Activated naive CD4-positive, alpha-beta T cell treated with anti-CD3 and anti-CD28 coated beads for 36 hours (primary cell): ENCODE results near the gene TAS2R30. TPM values are rescaled to one million over a fixed set of nuclear protein-coding genes. Genes with fewer than 3 reads are reported as not detected.

ENCODE experiments used
- CTCF ChIA-PET: fragments of 350-600 bp; sonication (Branson Sonifier 250); formaldehyde crosslinking; loops from one replicate; lab custom pipeline; 2021; ENCODE audit warnings: antibody characterized with exemption; lab: Charles Lee
- DNase-seq: peaks from one replicate; pipeline ENCODE4 v3.0.0-alpha.2; 2020
- H3K27ac Mint-ChIP-seq: one replicate; pipeline ENCODE4 v1.8.0; 2021; ENCODE audit warnings: mild to moderate bottlenecking, mixed read lengths
- H3K27me3 Mint-ChIP-seq: one replicate; pipeline ENCODE4 v1.8.0; 2021; ENCODE audit warnings: low read depth, mixed read lengths
- H3K36me3 Mint-ChIP-seq: one replicate; pipeline ENCODE4 v1.8.0; 2021; ENCODE audit warnings: low read depth, mixed read lengths
- H3K4me1 Mint-ChIP-seq: one replicate; pipeline ENCODE4 v1.8.0; 2021; ENCODE audit warnings: low read depth, mixed read lengths
- H3K4me3 Mint-ChIP-seq: one replicate; pipeline ENCODE4 v1.8.0; 2021; ENCODE audit warnings: mild to moderate bottlenecking, moderate library complexity, mixed read lengths
- H3K9me3 Mint-ChIP-seq: one replicate; pipeline ENCODE4 v1.8.0; 2021; ENCODE audit warnings: mixed read lengths
- intact Hi-C: fragments of 100-400 bp; cut with micrococcal nuclease; formaldehyde crosslinking; loops from one replicate; pipeline ENCODE4 v1.15.1; 2023
- total RNA-seq, 2 experiments: library from RNA; stranded (reverse); gene quantifications; one replicate each; pipeline ENCODE4 v1.2.3, GENCODE V29; 2021

Gene TAS2R30
- total RNA-seq, result 1 to 10 TPM; 1.5 to 1.6 TPM

DNA sequence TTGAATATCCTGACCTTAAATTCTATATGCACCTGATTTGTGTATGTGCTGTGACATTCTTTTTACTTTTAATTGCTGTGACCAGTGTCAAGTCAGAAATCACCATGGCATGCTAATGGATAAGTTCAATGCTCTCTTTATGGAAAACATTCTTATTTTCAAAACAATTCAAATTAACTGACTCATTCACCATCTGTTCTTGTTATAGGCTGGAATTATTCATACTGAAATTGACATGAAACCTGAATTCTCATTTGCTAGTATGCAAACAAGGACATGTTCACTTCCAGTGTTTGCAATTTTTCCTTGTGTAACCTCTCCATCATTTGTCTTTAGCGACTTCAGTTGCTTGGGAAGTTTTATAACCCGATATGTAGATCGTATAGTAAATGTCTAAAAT, at the start of gene TAS2R30:
Gene TAS2R30 (minus strand): TSS at position 340 of the 400 bp plus-strand sequence. CDS start 400 bp downstream, outside the sequence.
- Mint-ChIP-seq H3K27ac (no peak within 1 kb of the TSS), H3K36me3 (peaks cover 16% of the 10 kb centered on the region), H3K4me1 (peaks cover 27% of the 10 kb centered on the region), H3K4me3 (no peak within 1 kb of the TSS), H3K9me3 (no peaks in the 10 kb centered on the region), H3K27me3 (no peaks in the 10 kb centered on the region)
- CTCF ChIA-PET, result no interaction called here
- no peak for DNase-seq
- intact Hi-C loops, result no loop called here

DNA sequence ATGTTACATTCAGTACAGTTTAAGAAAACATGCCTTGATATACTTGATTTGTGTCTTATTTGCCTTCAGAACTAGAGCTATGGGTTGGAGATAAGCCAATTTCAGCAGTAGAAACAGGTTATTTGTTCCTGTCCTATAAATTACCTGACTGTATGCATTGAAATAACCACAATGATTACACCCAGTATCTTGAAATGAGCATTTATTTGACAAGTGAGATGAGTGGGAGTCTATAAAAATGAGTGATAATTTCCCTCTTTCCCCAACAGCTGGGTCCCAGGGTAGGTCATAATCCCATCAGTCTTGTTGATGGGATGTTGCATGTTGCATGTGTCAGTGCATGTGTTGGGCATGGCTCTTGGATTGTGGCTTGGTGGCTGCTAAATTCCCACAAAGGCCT, 48.6 kb upstream of the TAS2R30 start:
- CTCF ChIA-PET, result no interaction called here
- no peaks in the 10 kb centered on the region for H3K9me3 Mint-ChIP-seq
- H3K36me3 Mint-ChIP-seq, result no peaks in the 10 kb centered on the region
- intact Hi-C loops, result no loop called here
- no peaks in the 10 kb centered on the region for H3K27me3 Mint-ChIP-seq
- DNase-seq, result no peak
- peaks cover 4% of the 10 kb centered on the region for H3K4me1 Mint-ChIP-seq
- H3K27ac Mint-ChIP-seq, result no peak overlapping the region
- H3K4me3 Mint-ChIP-seq, result no peak overlapping the region

- H3K4me1 Mint-ChIP-seq, result peaks cover 4% of the 10 kb centered on the region
- CTCF ChIA-PET, result no interaction called here
- no peaks in the 10 kb centered on the region for H3K9me3 Mint-ChIP-seq
- H3K4me3 Mint-ChIP-seq, result no peak overlapping the region
- no peak for DNase-seq
- intact Hi-C loops, result no loop called here
- no peaks in the 10 kb centered on the region for H3K36me3 Mint-ChIP-seq
- no peaks in the 10 kb centered on the region for H3K27me3 Mint-ChIP-seq
- no peak overlapping the region for H3K27ac Mint-ChIP-seq
Measured at GRCh38 chr12:11182529-11182928, 48.1 kb upstream of the TAS2R30 start.

DNA sequence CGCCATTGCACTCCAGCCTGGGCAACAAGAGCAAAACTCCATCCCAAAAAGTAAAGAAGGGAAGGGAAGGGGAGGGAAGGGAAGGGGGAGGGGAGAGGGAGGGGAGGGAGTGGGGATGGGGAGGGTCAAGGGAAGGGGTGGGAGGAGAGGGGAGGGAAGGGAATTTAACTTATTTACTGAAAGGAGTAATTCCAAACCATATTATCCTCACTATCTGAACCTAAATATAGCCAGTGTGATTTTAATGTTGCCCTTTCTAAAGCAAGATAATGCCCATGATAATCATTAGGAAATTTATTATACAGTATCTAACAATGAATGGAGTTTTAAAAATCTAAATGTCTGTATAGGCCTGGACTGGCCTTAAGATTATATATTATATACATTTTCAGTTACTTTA, 43.8 kb upstream of the TAS2R30 start:
- H3K4me1 Mint-ChIP-seq, result peaks cover 5% of the 10 kb centered on the region
- CTCF ChIA-PET, result no interaction called here
- H3K27me3 Mint-ChIP-seq, result no peaks in the 10 kb centered on the region
- H3K36me3 Mint-ChIP-seq, result peaks cover 6% of the 10 kb centered on the region
- H3K27ac Mint-ChIP-seq, result no peak overlapping the region
- no peak for DNase-seq
- H3K9me3 Mint-ChIP-seq, result no peaks in the 10 kb centered on the region
- intact Hi-C loops, result loop anchor here (10.0 kb wide), 1 partner anchor 423 kb away; no protein-coding TSS in a partner anchor
- no peak overlapping the region for H3K4me3 Mint-ChIP-seq

DNA sequence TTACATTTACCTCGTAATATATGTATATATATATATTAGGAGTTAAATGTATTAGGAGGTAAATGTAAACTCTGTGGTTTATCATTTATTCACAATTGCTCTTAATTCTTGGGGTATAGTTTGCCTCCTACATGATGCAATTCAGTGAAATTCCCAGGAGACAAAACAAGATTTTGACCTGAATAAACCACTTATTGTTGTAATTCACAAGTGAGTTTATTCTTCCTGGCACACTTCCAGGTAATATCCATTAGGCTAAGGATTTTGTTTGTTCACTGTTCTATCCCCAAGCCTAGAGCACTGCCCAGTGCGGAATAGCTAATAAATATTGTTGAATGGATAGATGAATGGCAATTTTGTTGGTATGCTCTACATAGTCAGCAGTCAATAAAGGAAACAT, 39.6 kb upstream of the TAS2R30 start:
- intact Hi-C loops, result loop anchor here (5.0 to 10.0 kb wide), 3 partner anchors 419 to 872 kb away; no protein-coding TSS in a partner anchor
- Mint-ChIP-seq H3K36me3 (peaks cover 15% of the 10 kb centered on the region), H3K4me1 (peaks cover 26% of the 10 kb centered on the region), H3K4me3 (no peak overlapping the region), H3K27me3 (no peaks in the 10 kb centered on the region), H3K27ac (no peak overlapping the region), H3K9me3 (no peaks in the 10 kb centered on the region)
- CTCF ChIA-PET, result interaction anchor here (0.7 kb wide), 1 partner anchor 526 kb away, joined by 4 read pairs; no protein-coding TSS in a partner anchor
- DNase-seq, result no peak

DNA sequence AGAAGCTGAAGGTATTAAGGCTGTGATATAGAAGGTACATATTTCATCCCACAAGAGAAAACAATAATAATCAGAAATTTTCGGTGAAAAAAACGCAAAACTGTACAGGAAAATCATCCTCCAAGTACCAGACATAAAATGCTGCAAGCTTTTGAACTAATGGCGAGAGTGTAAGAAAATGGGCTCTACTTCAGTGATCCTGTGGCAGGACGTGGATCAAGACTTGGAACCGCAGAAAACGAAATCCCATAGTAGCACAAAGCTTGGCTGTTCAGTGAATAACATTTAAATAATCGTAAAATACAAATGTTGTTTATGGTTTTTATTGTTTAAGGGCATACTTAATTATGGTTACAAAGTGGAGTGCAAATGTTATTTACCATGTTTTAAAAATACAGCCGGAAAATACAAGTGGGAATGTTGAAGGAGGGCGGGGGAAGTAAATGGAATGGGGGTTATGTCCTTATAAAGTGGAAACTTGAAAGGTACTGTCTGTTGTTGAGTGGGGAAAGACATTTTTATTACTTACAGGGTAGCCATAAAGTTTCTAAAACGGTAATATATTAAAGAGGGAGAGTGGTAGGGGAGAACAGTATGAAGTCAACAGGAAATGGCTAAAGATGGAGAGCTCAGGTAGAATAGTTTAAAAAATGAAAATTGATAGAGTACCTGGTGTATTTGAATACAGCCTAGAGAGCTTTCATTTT, 37.7 kb upstream of the TAS2R30 start:
- no peaks in the 10 kb centered on the region for H3K9me3 Mint-ChIP-seq
- H3K27ac Mint-ChIP-seq, result peak overlapping the region; percentile 99
- peaks cover 17% of the 10 kb centered on the region for H3K36me3 Mint-ChIP-seq
- intact Hi-C loops, result loop anchor here (1.0 to 10.0 kb wide), 9 partner anchors 190 to 959 kb away; partner anchors contain the start of genes GABARAPL1 and MAGOHB
- peaks cover 38% of the 10 kb centered on the region for H3K4me1 Mint-ChIP-seq
- H3K27me3 Mint-ChIP-seq, result no peaks in the 10 kb centered on the region
- CTCF ChIA-PET, result interaction anchor here (0.6 to 1.5 kb wide), 3 partner anchors 28 to 557 kb away, joined by 3 to 5 read pairs (median 3); no protein-coding TSS in a partner anchor
- DNase-seq, result no peak
- peak overlapping the region; percentile 97 for H3K4me3 Mint-ChIP-seq

- Mint-ChIP-seq H3K4me1 (peaks cover 38% of the 10 kb centered on the region), H3K27ac (peak within 1 kb of the TSS; percentile 99), H3K9me3 (no peaks in the 10 kb centered on the region), H3K27me3 (no peaks in the 10 kb centered on the region), H3K36me3 (peaks cover 16% of the 10 kb centered on the region), H3K4me3 (peak within 1 kb of the TSS; percentile 97)
- DNase-seq, result peak; percentile 94
- CTCF ChIA-PET, result interaction anchor here (0.5 to 1.5 kb wide), 7 partner anchors 13 to 1320 kb away, joined by 3 to 5 read pairs (median 3); no protein-coding TSS in a partner anchor
- intact Hi-C loops, result loop anchor here (1.0 to 10.0 kb wide), 9 partner anchors 189 to 959 kb away; partner anchors contain the start of genes GABARAPL1 and MAGOHB
Measured at GRCh38 chr12:11171145-11171968, 36.9 kb upstream of the TAS2R30 start, which contains the start of gene SMIM10L1. Gene SMIM10L1 (plus strand): TSS chr12:11171194. CDS start chr12:11171357, 163 bp downstream.

- Mint-ChIP-seq H3K9me3 (no peaks in the 10 kb centered on the region), H3K27ac (peak overlapping the region; percentile 99), H3K4me3 (peak overlapping the region; percentile 97), H3K36me3 (peaks cover 20% of the 10 kb centered on the region), H3K4me1 (peaks cover 43% of the 10 kb centered on the region), H3K27me3 (no peaks in the 10 kb centered on the region)
- intact Hi-C loops, result loop anchor here (1.0 to 10.0 kb wide), 9 partner anchors 188 to 958 kb away; partner anchors contain the start of genes GABARAPL1 and MAGOHB
- DNase-seq, result no peak
- CTCF ChIA-PET, result interaction anchor here (0.5 to 1.5 kb wide), 5 partner anchors 14 to 1320 kb away, joined by 3 to 5 read pairs (median 3); no protein-coding TSS in a partner anchor
Measured at GRCh38 chr12:11170810-11171144, 36.3 kb upstream of the TAS2R30 start.

DNA sequence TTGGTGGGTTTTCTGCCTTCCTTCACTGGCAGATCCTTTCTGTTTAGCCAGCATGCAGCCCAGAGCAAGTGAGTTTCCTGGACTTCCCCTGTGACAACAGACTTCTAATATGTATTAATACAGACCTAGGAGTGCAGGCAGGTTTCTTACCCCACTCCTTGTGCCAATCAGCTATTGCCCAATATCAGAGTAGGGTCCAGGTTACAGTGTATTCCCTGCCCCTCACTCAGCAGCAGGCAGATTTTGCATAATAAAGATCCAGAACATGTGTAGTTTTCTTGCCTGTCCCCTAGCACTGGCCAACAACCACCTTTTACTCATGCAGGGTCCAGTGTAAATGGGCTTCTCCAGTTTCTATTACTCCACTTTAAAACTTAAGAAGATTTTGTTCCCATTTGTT, 31.9 kb upstream of the TAS2R30 start:
- Mint-ChIP-seq H3K4me3 (no peak overlapping the region), H3K27me3 (no peaks in the 10 kb centered on the region), H3K4me1 (peaks cover 56% of the 10 kb centered on the region), H3K9me3 (no peaks in the 10 kb centered on the region), H3K27ac (no peak overlapping the region), H3K36me3 (peaks cover 28% of the 10 kb centered on the region)
- intact Hi-C loops, result no loop called here
- no peak for DNase-seq
- CTCF ChIA-PET, result no interaction called here

DNA sequence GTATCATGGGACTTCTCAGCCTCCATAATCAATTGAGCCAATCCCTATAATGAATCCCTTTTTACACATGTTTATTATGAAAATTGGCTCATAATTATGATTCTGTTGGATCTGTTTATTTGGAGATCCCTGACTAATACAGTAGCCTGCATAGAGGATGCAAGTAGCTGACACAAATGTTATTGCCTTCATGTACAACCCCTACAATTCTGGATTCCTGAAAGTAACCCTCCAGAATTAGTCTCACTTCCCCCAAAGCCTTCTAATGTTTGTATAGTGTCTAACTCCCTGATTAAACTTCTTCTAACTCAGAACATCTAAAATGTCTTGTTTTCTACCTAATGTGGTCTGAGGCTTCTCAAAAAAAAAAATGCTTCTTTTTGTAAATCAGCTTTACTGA, 29.9 kb upstream of the TAS2R30 start:
- no peak for DNase-seq
- CTCF ChIA-PET, result no interaction called here
- Mint-ChIP-seq H3K9me3 (no peaks in the 10 kb centered on the region), H3K4me3 (no peak overlapping the region), H3K27me3 (no peaks in the 10 kb centered on the region), H3K27ac (no peak overlapping the region), H3K4me1 (peaks cover 54% of the 10 kb centered on the region), H3K36me3 (peaks cover 37% of the 10 kb centered on the region)
- intact Hi-C loops, result no loop called here

DNA sequence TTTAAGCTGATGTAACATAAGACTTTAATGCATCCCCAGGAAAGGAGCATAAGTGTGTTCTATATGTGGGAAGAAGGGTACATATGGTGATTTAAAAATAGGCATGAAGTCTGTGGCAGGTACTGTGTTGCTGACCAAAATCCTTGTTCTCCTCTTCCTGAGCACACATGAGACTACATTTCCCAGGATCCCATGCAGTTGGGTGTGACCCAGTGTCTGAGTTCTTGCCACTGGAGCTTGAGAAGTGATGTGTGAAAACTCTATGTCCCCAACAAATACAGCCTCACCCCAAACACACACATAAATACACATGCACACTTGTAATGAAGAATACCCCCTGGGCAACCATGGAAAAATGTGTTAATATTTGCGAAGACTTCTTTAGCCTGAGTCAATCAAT, 28.1 kb upstream of the TAS2R30 start:
- intact Hi-C loops, result no loop called here
- Mint-ChIP-seq H3K27me3 (no peaks in the 10 kb centered on the region), H3K9me3 (no peaks in the 10 kb centered on the region), H3K27ac (no peak overlapping the region), H3K4me3 (no peak overlapping the region), H3K36me3 (peaks cover 43% of the 10 kb centered on the region), H3K4me1 (peaks cover 44% of the 10 kb centered on the region)
- CTCF ChIA-PET, result no interaction called here
- no peak for DNase-seq

DNA sequence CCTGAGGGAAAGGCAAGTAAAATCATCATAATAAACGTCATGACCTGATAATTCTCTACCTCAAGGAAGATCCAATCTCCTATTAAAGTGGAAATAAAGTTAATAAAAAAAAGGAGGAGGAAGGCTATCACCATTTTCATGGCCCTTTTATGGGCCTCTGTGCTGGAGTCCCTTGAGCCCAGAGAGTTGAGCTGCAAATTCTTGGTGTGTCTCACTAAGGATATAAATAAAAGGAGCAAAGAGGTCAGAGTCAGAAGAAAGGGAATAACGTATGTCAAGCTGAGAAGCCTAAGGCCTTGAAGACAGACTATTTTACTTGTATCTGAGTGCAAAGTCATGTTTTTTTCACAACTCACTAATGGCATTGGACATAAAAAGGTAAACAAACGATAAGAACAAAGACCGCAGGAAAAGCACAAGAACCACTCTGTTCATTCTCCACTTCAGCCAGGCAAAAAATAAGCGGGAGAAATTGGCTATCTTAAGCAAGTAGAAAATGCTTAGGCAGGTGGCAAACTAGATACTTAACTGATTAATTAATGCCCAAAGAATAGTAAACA, 24.5 kb upstream of the TAS2R30 start:
- peaks cover 35% of the 10 kb centered on the region for H3K4me1 Mint-ChIP-seq
- no peak overlapping the region for H3K4me3 Mint-ChIP-seq
- CTCF ChIA-PET, result no interaction called here
- no peak for DNase-seq
- H3K36me3 Mint-ChIP-seq, result peaks cover 44% of the 10 kb centered on the region
- H3K9me3 Mint-ChIP-seq, result peaks cover 3% of the 10 kb centered on the region
- no peak overlapping the region for H3K27ac Mint-ChIP-seq
- no peaks in the 10 kb centered on the region for H3K27me3 Mint-ChIP-seq
- intact Hi-C loops, result no loop called here
